Measurements from ENCODE around the gene GRAPL. TPM values are rescaled to one million over a fixed set of nuclear protein-coding genes. Genes with fewer than 3 reads are reported as not detected.
"Not testable (repeated sequence)": the region's sequence is repeated elsewhere in the genome, so short reads cannot be mapped to it uniquely, and the experiment has no call there.

The GRAPL gene
- total RNA-seq: 1 to 10 TPM in 4 of 6 experiments, under 1 TPM in 2; 0.68 to 9.2 (median 2.2) TPM
- long read RNA-seq: 0 reads

DNA sequence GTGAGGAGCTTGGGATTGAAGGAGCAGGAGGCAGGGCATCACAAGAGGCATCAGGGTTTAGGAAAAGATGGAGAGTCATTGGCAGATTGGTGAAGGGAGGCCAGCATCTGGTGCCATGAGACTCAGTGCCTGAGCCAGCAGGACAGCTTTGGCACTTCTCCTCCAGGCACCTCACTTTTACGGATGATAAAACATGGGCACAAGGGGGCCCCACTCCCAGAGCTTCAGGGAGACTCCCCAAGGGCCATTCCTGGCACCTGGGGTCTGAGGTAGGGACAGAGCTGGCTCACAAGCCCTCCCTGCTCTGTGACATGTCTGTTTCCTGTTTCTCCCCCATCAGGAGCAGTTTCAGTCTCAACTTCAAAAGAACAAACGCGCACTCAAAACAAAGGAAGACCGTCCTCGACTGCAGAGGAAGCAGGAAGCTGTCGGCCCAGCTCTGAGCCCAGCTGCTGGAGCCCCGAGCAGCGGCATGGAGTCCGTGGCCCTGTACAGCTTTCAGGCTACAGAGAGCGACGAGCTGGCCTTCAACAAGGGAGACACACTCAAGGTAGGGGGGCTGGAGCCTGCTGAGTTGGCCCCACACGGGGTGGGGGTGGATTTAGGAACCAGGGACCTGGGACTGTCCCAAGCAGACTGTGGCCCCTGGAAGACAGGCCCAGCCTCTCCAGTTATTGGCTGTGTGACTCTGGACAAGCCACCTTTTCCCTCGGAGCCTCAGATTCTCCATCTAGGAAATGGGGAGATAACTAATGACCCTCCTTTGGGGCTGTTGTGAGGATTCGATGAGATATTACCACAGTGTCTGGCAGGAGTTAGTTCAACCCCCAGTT, at the start of gene GRAPL:
Gene GRAPL (plus strand): TSS at position 442 of the 833 bp plus-strand sequence. CDS start 31 bp downstream, at position 473.
- H3K27me3 ChIP-seq; H3K4me3 ChIP-seq; DNase-seq; H3K4me1 ChIP-seq; H3K27ac ChIP-seq; H3K36me3 ChIP-seq; intact Hi-C loops (cut with DNase I); H3K9me3 ChIP-seq: not testable (repeated sequence)
- ATAC-seq: peak; percentile 46 to 55 (median 54)
- no CpG with 5 or more reads among the region's 14 CpGs for WGBS (ENCODE audit: insufficient coverage, low coverage, low lambda C conversion rate, missing lambda C conversion rate)

DNA sequence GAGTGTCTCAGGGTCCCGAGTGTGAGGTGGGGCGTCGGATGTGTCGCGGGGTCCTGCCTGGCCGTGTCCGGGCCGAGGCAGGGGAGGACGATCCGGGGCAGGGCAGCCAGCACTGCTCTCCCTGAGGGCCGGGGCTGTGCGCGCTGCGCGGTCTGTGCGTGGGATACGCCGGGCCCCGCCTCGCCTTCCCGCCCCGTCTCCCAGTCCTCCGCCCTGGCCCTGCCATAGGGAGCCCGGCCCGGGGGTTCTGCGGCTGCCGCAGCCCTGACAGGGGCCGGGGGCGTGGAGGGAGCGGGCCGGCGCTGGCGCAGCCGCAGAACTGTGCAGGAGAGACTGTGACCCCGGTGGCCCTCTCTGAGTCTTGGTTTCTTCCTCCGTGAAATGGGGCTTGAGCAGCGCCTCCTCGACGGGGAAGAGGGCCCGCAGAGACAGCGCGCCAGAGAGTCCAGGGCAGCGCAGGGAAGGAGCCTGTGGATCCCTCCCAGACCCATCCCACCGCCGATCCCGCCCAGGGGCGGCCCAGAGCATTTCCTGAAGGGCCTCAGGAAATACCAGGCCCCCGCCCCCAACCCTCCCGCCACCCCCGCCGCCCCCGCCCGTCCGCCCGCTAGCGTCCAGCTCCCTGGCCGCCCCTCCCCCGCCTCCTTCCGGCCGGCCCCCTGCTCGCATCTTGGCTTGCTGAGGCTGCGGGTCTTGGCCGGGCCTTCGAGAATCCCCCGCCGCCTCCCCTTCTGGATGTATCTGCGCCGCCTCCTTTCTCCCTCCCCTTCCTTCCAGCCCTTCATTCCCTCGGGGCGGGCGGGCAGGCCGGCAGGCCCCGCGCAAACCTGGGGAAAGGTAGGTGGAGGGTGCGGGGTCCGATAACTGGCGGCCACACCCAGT, 38.3 kb upstream of the GRAPL start:
- DNase-seq; H3K9me3 ChIP-seq; H3K27ac ChIP-seq; H3K27me3 ChIP-seq; H3K4me3 ChIP-seq; H3K36me3 ChIP-seq; H3K4me1 ChIP-seq; intact Hi-C loops (cut with DNase I): not testable (repeated sequence)
- no CpG with 5 or more reads among the region's 77 CpGs for WGBS (ENCODE audit: insufficient coverage, low coverage, low lambda C conversion rate, missing lambda C conversion rate)
- peak; percentile 82 to 89 (median 83) for ATAC-seq

DNA sequence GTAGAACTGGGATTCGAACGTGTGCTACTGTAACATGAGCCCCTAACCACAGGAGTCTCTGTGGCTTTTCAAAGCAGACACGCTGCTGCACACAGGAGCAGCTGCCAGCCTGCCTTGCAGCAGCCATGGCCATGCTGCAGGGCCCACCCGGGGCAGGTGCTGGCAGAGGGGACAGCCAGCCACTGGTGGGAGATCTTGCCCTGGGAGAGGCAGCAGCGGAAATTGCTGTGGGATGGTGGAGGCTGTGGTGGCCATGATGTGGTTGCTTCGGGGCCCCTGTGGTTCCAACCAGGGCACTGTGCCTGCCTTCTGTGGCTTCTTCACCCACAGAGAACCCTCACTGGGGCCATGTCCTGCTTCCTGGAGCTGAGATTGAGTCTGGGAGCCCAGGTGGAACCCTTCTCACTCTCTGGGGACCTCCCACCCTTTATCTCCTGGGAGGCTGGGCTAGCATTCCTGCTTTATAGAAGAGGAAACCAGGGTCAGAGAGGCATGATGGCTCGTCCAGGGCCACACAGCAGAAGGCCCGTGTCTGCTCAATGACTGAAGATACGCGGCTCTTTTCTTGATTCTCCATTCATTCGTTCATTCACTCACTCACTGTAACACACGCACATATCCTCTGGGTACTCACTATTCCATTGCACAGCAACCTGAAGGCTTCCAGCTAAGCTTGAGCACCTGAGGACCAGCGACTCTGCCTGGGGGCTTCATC, 37.2 kb upstream of the GRAPL start:
- intact Hi-C loops (cut with DNase I); H3K9me3 ChIP-seq; H3K27ac ChIP-seq; DNase-seq; H3K4me3 ChIP-seq; H3K36me3 ChIP-seq; ATAC-seq; H3K4me1 ChIP-seq; H3K27me3 ChIP-seq: not testable (repeated sequence)
- WGBS (ENCODE audit: insufficient coverage, low coverage, low lambda C conversion rate, missing lambda C conversion rate): no CpG with 5 or more reads among the region's 13 CpGs

DNA sequence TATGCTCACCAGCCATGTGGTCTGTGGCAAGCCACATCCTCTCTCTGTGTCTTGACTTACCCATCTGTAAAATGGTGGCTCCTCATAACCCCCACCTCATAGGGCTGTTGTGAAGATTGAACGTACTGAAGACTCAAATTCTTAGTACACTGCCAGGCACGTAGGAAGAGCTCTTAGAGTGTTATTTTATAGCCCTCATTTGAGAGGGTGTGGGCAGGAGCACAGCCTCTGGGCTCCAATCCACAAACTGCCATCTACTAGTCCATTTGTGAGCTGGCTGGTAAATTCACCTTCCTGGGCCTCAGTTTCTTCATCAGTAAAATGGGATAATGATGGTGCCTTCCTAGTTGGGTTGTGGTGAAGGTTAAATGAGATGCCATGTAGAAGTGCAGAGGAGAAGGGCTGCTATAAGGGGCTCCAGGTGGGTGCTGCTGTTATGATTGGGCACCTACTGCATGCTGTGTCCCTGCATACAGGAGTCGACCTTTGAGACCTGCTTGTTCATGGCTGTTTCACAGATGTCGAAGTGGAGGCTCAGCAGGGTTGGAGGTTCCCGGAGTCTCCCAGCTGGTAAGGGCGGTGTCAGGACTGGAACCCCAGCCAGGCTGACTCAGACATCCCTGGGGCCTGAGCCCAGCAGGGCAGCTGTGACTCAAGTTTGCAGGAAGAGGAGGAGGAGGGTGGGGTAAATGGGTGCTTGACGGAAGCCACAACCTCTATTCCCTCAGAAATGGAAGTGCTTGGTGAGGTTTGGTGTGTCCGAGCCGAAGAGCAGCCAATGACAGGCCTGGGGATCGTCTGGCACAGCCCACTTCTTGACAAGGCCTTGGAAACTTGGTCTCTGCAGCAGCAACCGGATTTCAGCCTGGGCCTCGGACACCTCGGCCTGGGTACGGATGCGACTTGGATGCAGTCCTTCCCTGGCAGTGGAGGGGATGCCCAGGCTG, 34.4 kb upstream of the GRAPL start:
- H3K4me3 ChIP-seq: not testable (repeated sequence)

DNA sequence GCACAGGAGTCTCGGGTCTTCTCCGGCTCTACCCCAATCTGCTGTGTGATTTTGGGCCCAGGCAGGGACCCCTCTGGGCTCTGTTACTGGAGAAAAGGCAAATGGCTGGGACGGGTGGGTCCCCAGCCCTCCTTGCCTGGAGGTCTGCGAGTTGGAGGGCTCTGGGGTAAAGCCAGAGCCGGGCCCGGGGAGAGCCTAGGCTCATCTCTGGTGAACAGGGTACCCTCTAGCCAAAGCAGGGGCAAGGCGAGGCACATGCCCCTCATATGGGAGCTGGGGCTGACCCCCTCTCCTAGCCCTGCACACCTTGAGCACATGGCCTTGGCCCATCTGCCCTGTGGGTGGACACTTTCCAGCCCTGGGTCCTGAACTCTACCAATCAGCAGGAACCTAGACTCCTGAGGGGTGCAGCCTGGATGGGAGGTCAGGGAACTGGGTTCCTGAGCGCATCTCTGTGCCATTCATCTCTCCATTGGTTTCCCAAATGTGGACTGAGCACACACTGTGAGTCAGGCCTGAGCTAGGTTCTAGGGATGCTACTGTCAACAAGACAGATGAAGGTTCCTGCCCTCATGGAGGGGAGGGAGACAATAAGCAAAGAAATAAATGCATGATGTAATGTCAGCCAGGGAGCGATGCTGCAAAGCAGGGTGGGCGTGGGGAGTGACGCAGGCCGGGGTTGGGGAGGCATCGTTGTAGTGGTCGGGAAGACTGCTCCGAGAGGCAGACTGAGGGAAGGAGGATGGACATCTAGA, 33.5 kb upstream of the GRAPL start:
- WGBS (ENCODE audit: insufficient coverage, low coverage, low lambda C conversion rate, missing lambda C conversion rate): 92% methylated on average over 4 of the region's 15 CpGs
- H3K4me3 ChIP-seq; H3K9me3 ChIP-seq; H3K36me3 ChIP-seq; ATAC-seq; intact Hi-C loops (cut with DNase I); H3K27ac ChIP-seq; H3K27me3 ChIP-seq; H3K4me1 ChIP-seq: not testable (repeated sequence)
- DNase-seq: peak in 2 of 3 donors; percentile 8 to 31

More for the DNA sequence above, 34.4 kb upstream of the GRAPL start:
- intact Hi-C loops (cut with DNase I); H3K4me1 ChIP-seq; H3K27me3 ChIP-seq; H3K9me3 ChIP-seq; H3K36me3 ChIP-seq; H3K27ac ChIP-seq; DNase-seq: not testable (repeated sequence)
- no CpG with 5 or more reads among the region's 15 CpGs for WGBS (ENCODE audit: insufficient coverage, low coverage, low lambda C conversion rate, missing lambda C conversion rate)
- ATAC-seq: peak in 1 of 4 donors; percentile 6

DNA sequence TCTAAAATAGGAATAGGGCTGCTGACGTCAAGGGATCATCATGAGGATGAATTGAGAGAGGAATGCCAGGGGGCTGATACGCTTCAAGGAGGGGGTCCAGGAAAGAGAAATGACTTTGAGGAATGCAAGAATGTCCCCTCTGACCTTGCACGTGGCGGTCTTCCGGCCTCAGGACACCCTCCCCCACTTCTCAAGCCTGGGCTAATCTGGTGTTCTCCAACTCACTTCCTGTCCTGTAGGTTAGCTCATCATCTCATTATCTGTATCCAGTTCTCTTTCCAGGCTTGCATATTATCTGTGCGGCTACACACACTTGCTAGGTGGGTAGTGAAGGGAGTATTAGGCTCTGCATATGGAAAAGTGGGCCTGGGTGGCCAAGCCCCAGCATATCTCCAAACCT, 18.9 kb upstream of the GRAPL start:
- H3K27ac ChIP-seq; H3K4me3 ChIP-seq; H3K27me3 ChIP-seq; H3K36me3 ChIP-seq; H3K9me3 ChIP-seq; H3K4me1 ChIP-seq; intact Hi-C loops (cut with DNase I): not testable (repeated sequence)
- peak in 3 of 4 donors; percentile 6 to 55 (median 13) for ATAC-seq
- WGBS (ENCODE audit: insufficient coverage, low coverage, low lambda C conversion rate, missing lambda C conversion rate): no CpG with 5 or more reads among the region's 6 CpGs
- DNase-seq: peak in 1 of 3 donors; percentile 6

DNA sequence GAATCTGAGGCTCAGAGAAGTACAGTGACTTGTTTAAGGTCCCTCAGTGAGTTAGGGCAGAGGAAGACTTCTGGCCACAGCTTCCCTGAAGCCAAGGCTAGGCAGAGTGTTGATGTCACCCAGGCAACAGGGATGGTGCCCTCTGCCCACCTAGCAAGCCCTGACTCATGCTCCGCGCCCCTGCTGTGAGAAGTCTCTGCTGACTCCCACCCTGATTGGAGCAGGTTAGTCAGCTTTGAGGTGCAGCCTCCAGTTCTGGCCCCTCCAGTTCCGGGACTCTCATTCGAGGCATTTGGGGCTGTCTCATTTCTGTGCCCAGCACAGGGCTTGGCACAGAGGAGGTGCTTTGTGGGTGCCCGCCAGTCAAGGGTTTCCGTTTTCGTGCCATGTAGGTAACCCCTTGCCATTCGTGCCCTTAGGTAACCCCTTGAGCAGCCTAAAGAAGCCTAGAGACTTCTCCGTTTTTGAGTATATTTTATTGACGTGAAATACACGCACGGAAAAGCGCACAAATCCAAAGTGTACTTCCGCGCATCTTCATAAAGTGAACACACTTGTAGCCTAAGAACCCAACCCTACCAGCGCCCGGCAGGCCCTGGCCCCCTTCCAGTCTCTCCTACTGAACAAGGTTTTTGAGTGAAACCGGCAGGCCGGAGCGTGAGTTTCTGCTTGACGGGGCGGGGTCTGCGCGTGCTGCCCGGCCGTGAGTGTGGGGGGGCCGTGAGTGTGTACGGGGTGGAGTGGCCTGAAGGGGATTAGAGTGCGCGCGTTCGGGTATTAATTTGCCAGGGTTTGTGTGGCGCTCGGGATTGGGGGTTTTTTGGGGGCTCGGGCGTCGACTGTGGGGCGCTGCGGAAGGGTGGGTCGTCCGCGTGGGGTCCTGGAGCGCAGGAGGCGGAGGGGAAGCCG, 16.9 kb upstream of the GRAPL start:
- H3K27ac ChIP-seq; H3K36me3 ChIP-seq; H3K4me3 ChIP-seq; DNase-seq; H3K27me3 ChIP-seq; intact Hi-C loops (cut with DNase I); H3K9me3 ChIP-seq; H3K4me1 ChIP-seq: not testable (repeated sequence)
- peak; percentile 59 to 80 (median 70) for ATAC-seq
- WGBS (ENCODE audit: insufficient coverage, low coverage, low lambda C conversion rate, missing lambda C conversion rate): no CpG with 5 or more reads among the region's 45 CpGs
